Sigmoid colon (tissue), 4 donors: ENCODE measurements around the gene CACNA2D3.

Experiments used
- CTCF ChIP-seq, 4 experiments: fragments of 450-650 bp in 3 of 4; fragments of 200-600 bp in 1 of 4; IDR thresholded peaks; one replicate each; pipeline ENCODE4 v1.5.1; 2016 to 2019; ENCODE audit warnings: antibody characterized with exemption in 4 of 4, mild to moderate bottlenecking in 3 of 4, moderate library complexity in 2 of 4
- POLR2A ChIP-seq, 2 donors: fragments of 450-650 bp; IDR thresholded peaks; one replicate each; pipeline ENCODE4 v1.6.1; 2016; ENCODE audit warnings: antibody characterized with exemption in 2 of 2, mild to moderate bottlenecking in 2 of 2, moderate library complexity in 2 of 2
- POLR2AphosphoS5 ChIP-seq, 4 donors: sonication (generic); formaldehyde crosslinking; IDR thresholded peaks; one replicate each; pipeline ENCODE4 v1.6.1; 2017; ENCODE audit warnings: antibody characterized with exemption in 4 of 4

- TF ChIP-seq CTCF (IDR thresholded peaks at IDR 0.05) (no peak), POLR2A (IDR thresholded peaks at IDR 0.05) (no peak), POLR2AphosphoS5 (IDR thresholded peaks at IDR 0.05) (no peak)
Observed at GRCh38 chr3:54134155-54134554, 11.8 kb downstream of the CACNA2D3 start.
